HepG2 (cell line): Measurements from ENCODE around the gene SNCAIP. TPM values are rescaled to one million over a fixed set of nuclear protein-coding genes. Genes with fewer than 3 reads are reported as not detected.

Experiments used
- ATAC-seq: fragments of 200-7000 bp; cut with Tn5 transposase; 3 replicates; pipeline ENCODE4 v1.9.1; 2020; ENCODE audit warnings: mild to moderate bottlenecking, moderate library complexity
- BruUV-seq: library from RNA; stranded (reverse); fragments of 400-500 nt; replicated peaks from 2 replicates; lab custom pipeline; 2021; lab: Mats Ljungman, UMichigan
- CTCF ChIA-PET: fragments of 300-600 bp; formaldehyde crosslinking; extraction: SDS; loops from one replicate; lab custom pipeline; 2021; ENCODE audit warnings: low total read pairs, inconsistent platforms, low intra/inter-chr PET ratio; lab: Yijun Ruan, JAX
- POLR2A ChIA-PET: fragments of 350-600 bp; sonication (Branson Sonifier 250); formaldehyde crosslinking; loops from one replicate; lab custom pipeline; 2020; ENCODE audit warnings: antibody characterized with exemption, inconsistent platforms; lab: Yijun Ruan, JAX
- DNase-seq: peaks from one replicate; pipeline ENCODE4 v3.0.0-alpha.2; 2015; ENCODE audit warnings: low spot score
- FAIRE-seq: peaks from 3 replicates; lab custom pipeline; 2011; peaks lifted over from hg19 to GRCh38; lab: Jason Lieb, UNC
- H2AFZ ChIP-seq: one replicate; pipeline ENCODE4 v1.6.1; 2011; ENCODE audit warnings: low read length, inconsistent platforms
- H3K27ac ChIP-seq: fragments of 300-600 bp; 3 replicates; pipeline ENCODE4 v1.8.0; 2011; ENCODE audit warnings: mixed run types, mild to moderate bottlenecking, mixed read lengths, low read length, inconsistent platforms; ENCODE audit not compliant: insufficient read depth; ENCODE audit errors: extremely low read length
- H3K27me3 ChIP-seq, 2 experiments: fragments of 200-600 bp in 1 of 2; 2 replicates in 1 of 2; 3 replicates in 1 of 2; pipeline versions ENCODE4 v1.6.0 to v1.8.0; 2011; ENCODE audit warnings: low read length in 2 of 2, mild to moderate bottlenecking in 2 of 2, moderate library complexity in 2 of 2, inconsistent platforms in 1 of 2; ENCODE audit not compliant: insufficient read depth in 2 of 2, control insufficient read depth in 1 of 2
- H3K36me3 ChIP-seq, 2 experiments: fragments of 200-600 bp in 1 of 2; replicated peaks in 1 of 2; 2 replicates in 1 of 2; 3 replicates in 1 of 2; pipeline versions ENCODE4 v1.5.1 to v1.8.0; 2011; ENCODE audit warnings: low read length in 2 of 2, inconsistent platforms in 1 of 2; ENCODE audit not compliant: insufficient read depth in 2 of 2, control insufficient read depth in 1 of 2
- H3K4me1 ChIP-seq: 2 replicates; pipeline ENCODE4 v1.5.1; 2012; ENCODE audit warnings: low read length, inconsistent platforms; ENCODE audit not compliant: insufficient read depth
- H3K4me2 ChIP-seq: 2 replicates; pipeline ENCODE4 v1.6.0; 2011; ENCODE audit warnings: low read depth, low read length, inconsistent platforms
- H3K4me3 ChIP-seq, 3 experiments: fragments of 200-600 bp in 1 of 3; sonication (generic), shearing (Covaris generic) in 1 of 3; replicated peaks in 1 of 3; 2 replicates each; pipeline ENCODE4 v1.5.1; 2011 to 2016; ENCODE audit warnings: low read length in 3 of 3, inconsistent platforms in 2 of 3, low read depth in 2 of 3, mild to moderate bottlenecking in 2 of 3, control low read depth in 1 of 3, mixed read lengths in 1 of 3; ENCODE audit not compliant: insufficient read depth in 1 of 3
- H3K79me2 ChIP-seq: one replicate; pipeline ENCODE4 v1.6.1; 2011; ENCODE audit warnings: low read length, inconsistent platforms; ENCODE audit not compliant: insufficient read depth
- H3K9ac ChIP-seq: 2 replicates; pipeline ENCODE4 v1.6.0; 2011; ENCODE audit warnings: mild to moderate bottlenecking, low read depth, low read length, inconsistent platforms; ENCODE audit not compliant: insufficient read depth
- H3K9me3 ChIP-seq: 2 replicates; pipeline ENCODE4 v1.5.1; 2012; ENCODE audit warnings: mild to moderate bottlenecking, low read length
- H4K20me1 ChIP-seq: 2 replicates; pipeline ENCODE4 v1.6.0; 2011; ENCODE audit warnings: inconsistent platforms, mild to moderate bottlenecking, low read length, moderate library complexity; ENCODE audit not compliant: insufficient read depth
- GTF3A ChIP-seq: sonication (generic); formaldehyde crosslinking; conservative IDR thresholded peaks from 2 replicates; pipeline ENCODE4 v1.4.0; 2020; ENCODE audit warnings: mild to moderate bottlenecking, missing genetic modification reagents
- HDAC1 ChIP-seq: sonication (generic); formaldehyde crosslinking; IDR thresholded peaks from 2 replicates; pipeline ENCODE4 v1.5.1; 2020; ENCODE audit warnings: mild to moderate bottlenecking, missing genetic modification reagents
- NBN ChIP-seq: fragments of 450-650 bp; conservative IDR thresholded peaks from 2 replicates; pipeline ENCODE4 v1.6.1; 2017
- SRSF4 ChIP-seq: fragments of 200-400 bp; formaldehyde crosslinking; IDR thresholded peaks from one replicate; pipeline ENCODE4 v1.6.1; 2018; ENCODE audit warnings: mild to moderate bottlenecking, low read depth, low read length, moderate library complexity; ENCODE audit not compliant: poor library complexity, severe bottlenecking
- ZFP62 ChIP-seq: sonication (generic); formaldehyde crosslinking; IDR thresholded peaks from 2 replicates; pipeline ENCODE4 v1.4.0; 2020; ENCODE audit warnings: missing genetic modification reagents
- ZNF180 ChIP-seq: sonication (generic); formaldehyde crosslinking; IDR thresholded peaks from 2 replicates; pipeline ENCODE4 v1.4.0; 2020; ENCODE audit warnings: low read depth, missing genetic modification reagents, borderline replicate concordance
- ZNF260 ChIP-seq: sonication (generic); formaldehyde crosslinking; IDR thresholded peaks from 2 replicates; pipeline ENCODE4 v1.4.0; 2020; ENCODE audit warnings: missing genetic modification reagents, low read depth, mild to moderate bottlenecking, borderline replicate concordance
- ZNF34 ChIP-seq: sonication (generic); formaldehyde crosslinking; IDR thresholded peaks from 2 replicates; pipeline ENCODE4 v1.4.0; 2020; ENCODE audit warnings: mild to moderate bottlenecking, missing genetic modification reagents, borderline replicate concordance
- ZNF383 ChIP-seq: sonication (generic); formaldehyde crosslinking; IDR thresholded peaks from 2 replicates; pipeline ENCODE4 v1.4.0; 2020; ENCODE audit warnings: missing genetic modification reagents, mild to moderate bottlenecking, borderline replicate concordance
- ZNF530 ChIP-seq: sonication (generic); formaldehyde crosslinking; IDR thresholded peaks from 2 replicates; pipeline ENCODE4 v1.5.0; 2020; ENCODE audit warnings: low read depth, mild to moderate bottlenecking, missing genetic modification reagents
- WGBS: methylation state at CpG from one replicate; pipeline ENCODE4 v1.1.6; 2017; ENCODE audit warnings: low lambda C conversion rate; 5-methylcytosine and 5-hydroxymethylcytosine counted together
- in situ Hi-C: cut with HindIII; loops from 2 replicates; pipeline ENCODE4 v1.10.0; 2017; ENCODE audit warnings: low pct_unique_long_range_greater_than_20kb; ENCODE audit not compliant: extremely low pct_ligation_motif_present
- intact Hi-C: fragments of 100-400 bp; cut with micrococcal nuclease; formaldehyde crosslinking; loops from one replicate; pipeline ENCODE4 v1.10.0; 2022; ENCODE audit not compliant: unreplicated experiment
- polyA plus RNA-seq, 8 experiments: library from polyadenylated mRNA; depleted of rRNA in 3 of 8; stranded (reverse) in 7 of 8; unstranded in 1 of 8; fragments of >200 nt; fragmentation: Illumina TruSeq in 4 of 8; extraction: Trizol in 4 of 8; gene quantifications; 2 replicates each; pipeline versions ENCODE4 v1.2.1 to v1.2.3, GENCODE V29; 2011 to 2016; ENCODE audit warnings: low read depth in 4 of 8, missing spikeins in 1 of 8, mixed read lengths in 1 of 8; ENCODE audit not compliant: insufficient read depth in 1 of 8
- total RNA-seq, 5 experiments: library from RNA; depleted of rRNA; stranded (reverse); fragments of >200 nt; fragmentation: Illumina TruSeq; extraction: Trizol; gene quantifications; 2 replicates each; pipeline ENCODE4 v1.2.3, GENCODE V29; 2016; ENCODE audit warnings: low read depth in 1 of 5
- TF ChIP-seq, protein P1 (sequence below): sonication (generic); formaldehyde crosslinking; conservative IDR thresholded peaks from 2 replicates; pipeline ENCODE4 v1.8.0; 2022; ENCODE audit warnings: low read depth, missing genetic modification reagents
- TF ChIP-seq, protein P2 (sequence below): sonication (generic); formaldehyde crosslinking; IDR thresholded peaks from 2 replicates; pipeline ENCODE4 v1.4.0; 2020; ENCODE audit warnings: missing genetic modification reagents

SNCAIP gene
- total and polyA plus RNA-seq, 2 of the 13 experiments (the other 11 are each of a cell fraction or from before 2014, with no cell fraction given) = not detected

DNA sequence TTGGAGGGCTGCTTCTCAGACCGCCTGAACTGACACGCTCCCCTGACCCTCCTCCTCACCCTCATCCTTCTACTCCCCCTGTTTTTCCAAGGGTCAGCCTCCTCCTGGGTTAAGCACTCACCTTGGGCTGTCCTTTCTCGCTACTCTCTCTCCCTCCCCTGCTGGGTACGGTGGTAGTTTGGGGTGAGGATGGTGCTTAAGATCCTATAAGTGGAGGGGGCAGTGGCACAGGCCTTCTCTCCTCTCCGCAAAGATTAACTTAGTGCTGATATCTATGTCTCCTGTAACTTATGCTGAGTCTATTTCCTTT is 159.7 kb downstream of the SNCAIP start:
- no peak overlapping the region for H3K4me3 ChIP-seq
- CTCF ChIA-PET = no interaction called here
- no peaks in the 10 kb centered on the region for H3K9me3 ChIP-seq
- H4K20me1 ChIP-seq = no peaks in the 10 kb centered on the region
- no peak overlapping the region for H3K9ac ChIP-seq
- TF ChIP-seq ZNF260 (CRISPR knock-in tag) (no peak), HDAC1 (no peak), GTF3A (CRISPR knock-in tag) (no peak), ZNF34 (CRISPR knock-in tag) (no peak), ZNF530 (CRISPR knock-in tag) (no peak), ZFP62 (no peak), SRSF4 (no peak), NBN (no peak), ZNF383 (no peak), ZNF180 (CRISPR knock-in tag) (no peak)
- TF ChIP-seq, protein P1, sequence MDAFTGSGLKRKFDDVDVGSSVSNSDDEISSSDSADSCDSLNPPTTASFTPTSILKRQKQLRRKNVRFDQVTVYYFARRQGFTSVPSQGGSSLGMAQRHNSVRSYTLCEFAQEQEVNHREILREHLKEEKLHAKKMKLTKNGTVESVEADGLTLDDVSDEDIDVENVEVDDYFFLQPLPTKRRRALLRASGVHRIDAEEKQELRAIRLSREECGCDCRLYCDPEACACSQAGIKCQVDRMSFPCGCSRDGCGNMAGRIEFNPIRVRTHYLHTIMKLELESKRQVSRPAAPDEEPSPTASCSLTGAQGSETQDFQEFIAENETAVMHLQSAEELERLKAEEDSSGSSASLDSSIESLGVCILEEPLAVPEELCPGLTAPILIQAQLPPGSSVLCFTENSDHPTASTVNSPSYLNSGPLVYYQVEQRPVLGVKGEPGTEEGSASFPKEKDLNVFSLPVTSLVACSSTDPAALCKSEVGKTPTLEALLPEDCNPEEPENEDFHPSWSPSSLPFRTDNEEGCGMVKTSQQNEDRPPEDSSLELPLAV = no peak
- TF ChIP-seq, protein P2, sequence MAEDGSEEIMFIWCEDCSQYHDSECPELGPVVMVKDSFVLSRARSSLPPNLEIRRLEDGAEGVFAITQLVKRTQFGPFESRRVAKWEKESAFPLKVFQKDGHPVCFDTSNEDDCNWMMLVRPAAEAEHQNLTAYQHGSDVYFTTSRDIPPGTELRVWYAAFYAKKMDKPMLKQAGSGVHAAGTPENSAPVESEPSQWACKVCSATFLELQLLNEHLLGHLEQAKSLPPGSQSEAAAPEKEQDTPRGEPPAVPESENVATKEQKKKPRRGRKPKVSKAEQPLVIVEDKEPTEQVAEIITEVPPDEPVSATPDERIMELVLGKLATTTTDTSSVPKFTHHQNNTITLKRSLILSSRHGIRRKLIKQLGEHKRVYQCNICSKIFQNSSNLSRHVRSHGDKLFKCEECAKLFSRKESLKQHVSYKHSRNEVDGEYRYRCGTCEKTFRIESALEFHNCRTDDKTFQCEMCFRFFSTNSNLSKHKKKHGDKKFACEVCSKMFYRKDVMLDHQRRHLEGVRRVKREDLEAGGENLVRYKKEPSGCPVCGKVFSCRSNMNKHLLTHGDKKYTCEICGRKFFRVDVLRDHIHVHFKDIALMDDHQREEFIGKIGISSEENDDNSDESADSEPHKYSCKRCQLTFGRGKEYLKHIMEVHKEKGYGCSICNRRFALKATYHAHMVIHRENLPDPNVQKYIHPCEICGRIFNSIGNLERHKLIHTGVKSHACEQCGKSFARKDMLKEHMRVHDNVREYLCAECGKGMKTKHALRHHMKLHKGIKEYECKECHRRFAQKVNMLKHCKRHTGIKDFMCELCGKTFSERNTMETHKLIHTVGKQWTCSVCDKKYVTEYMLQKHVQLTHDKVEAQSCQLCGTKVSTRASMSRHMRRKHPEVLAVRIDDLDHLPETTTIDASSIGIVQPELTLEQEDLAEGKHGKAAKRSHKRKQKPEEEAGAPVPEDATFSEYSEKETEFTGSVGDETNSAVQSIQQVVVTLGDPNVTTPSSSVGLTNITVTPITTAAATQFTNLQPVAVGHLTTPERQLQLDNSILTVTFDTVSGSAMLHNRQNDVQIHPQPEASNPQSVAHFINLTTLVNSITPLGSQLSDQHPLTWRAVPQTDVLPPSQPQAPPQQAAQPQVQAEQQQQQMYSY (CRISPR knock-in tag) = no peak
- in situ Hi-C loops (no loop called here), intact Hi-C loops (no loop called here)
- BruUV-seq = no TSS peak
- no peaks in the 10 kb centered on the region for H3K79me2 ChIP-seq
- FAIRE-seq (no peak), ATAC-seq (no peak), DNase-seq (no peak)
- 55% methylated on average over 5 of the region's 5 CpGs for whole genome bisulfite sequencing
- no peaks in the 10 kb centered on the region for H3K27me3 ChIP-seq
- H3K4me2 ChIP-seq = no peak overlapping the region
- no peaks in the 10 kb centered on the region for H3K4me1 ChIP-seq
- POLR2A ChIA-PET = no interaction called here
- H3K36me3 ChIP-seq = no peaks in the 10 kb centered on the region
- H2AFZ ChIP-seq = no peak overlapping the region
- no peak overlapping the region for H3K27ac ChIP-seq
